Glutamatergic neuron (in vitro differentiated cells): ENCODE data around the gene TTC24. TPM values are rescaled to one million over a fixed set of nuclear protein-coding genes. Genes with fewer than 3 reads are reported as not detected.
A peak's percentile ranks its signal among the peaks of the same experiment; 100 is the strongest.

ENCODE experiments used
- DNase-seq: peaks from one replicate; pipeline ENCODE4 v3.0.0; 2022
- H3K27ac Mint-ChIP-seq: one replicate; pipeline ENCODE4 v1.8.0; 2020; ENCODE audit warnings: mild to moderate bottlenecking, mixed read lengths, inconsistent platforms; ENCODE audit not compliant: unreplicated experiment
- H3K27me3 Mint-ChIP-seq: one replicate; pipeline ENCODE4 v1.8.0; 2020; ENCODE audit warnings: mild to moderate bottlenecking, moderate library complexity, mixed read lengths, inconsistent platforms; ENCODE audit not compliant: unreplicated experiment
- H3K36me3 Mint-ChIP-seq: one replicate; pipeline ENCODE4 v1.8.0; 2020; ENCODE audit warnings: mild to moderate bottlenecking, mixed read lengths, inconsistent platforms; ENCODE audit not compliant: unreplicated experiment
- H3K4me1 Mint-ChIP-seq: one replicate; pipeline ENCODE4 v1.8.0; 2020; ENCODE audit warnings: mild to moderate bottlenecking, low read depth, mixed read lengths, inconsistent platforms; ENCODE audit not compliant: unreplicated experiment
- H3K4me3 Mint-ChIP-seq: one replicate; pipeline ENCODE4 v1.8.0; 2020; ENCODE audit warnings: mild to moderate bottlenecking, mixed read lengths, inconsistent platforms; ENCODE audit not compliant: unreplicated experiment
- H3K9me3 Mint-ChIP-seq: one replicate; pipeline ENCODE4 v1.8.0; 2020; ENCODE audit warnings: mild to moderate bottlenecking, moderate library complexity, mixed read lengths, inconsistent platforms; ENCODE audit not compliant: unreplicated experiment
- total RNA-seq: library from RNA; stranded (reverse); fragmentation: NEBNext Ultra II Directional; extraction: Animal tissue kit (Norgen Biotek cat#: 25700); gene quantifications from one replicate; pipeline ENCODE4 v1.2.1, GENCODE V29; 2021; ENCODE audit not compliant: unreplicated experiment
- TF ChIP-seq, protein P1 (sequence below): fragments of 200-600 bp; sonication (generic); IDR thresholded peaks from one replicate; pipeline ENCODE4 v1.5.0; 2021; ENCODE audit not compliant: partially characterized antibody, unreplicated experiment

Gene TTC24
- total RNA-seq, 1 donor from 2014 or later = not detected

- Mint-ChIP-seq H3K9me3 (peaks cover 9% of the 10 kb centered on the region), H3K4me3 (no peak overlapping the region), H3K27ac (no peak overlapping the region), H3K36me3 (no peaks in the 10 kb centered on the region), H3K27me3 (peaks cover 11% of the 10 kb centered on the region), H3K4me1 (peaks cover 9% of the 10 kb centered on the region)
- TF ChIP-seq, protein P1, sequence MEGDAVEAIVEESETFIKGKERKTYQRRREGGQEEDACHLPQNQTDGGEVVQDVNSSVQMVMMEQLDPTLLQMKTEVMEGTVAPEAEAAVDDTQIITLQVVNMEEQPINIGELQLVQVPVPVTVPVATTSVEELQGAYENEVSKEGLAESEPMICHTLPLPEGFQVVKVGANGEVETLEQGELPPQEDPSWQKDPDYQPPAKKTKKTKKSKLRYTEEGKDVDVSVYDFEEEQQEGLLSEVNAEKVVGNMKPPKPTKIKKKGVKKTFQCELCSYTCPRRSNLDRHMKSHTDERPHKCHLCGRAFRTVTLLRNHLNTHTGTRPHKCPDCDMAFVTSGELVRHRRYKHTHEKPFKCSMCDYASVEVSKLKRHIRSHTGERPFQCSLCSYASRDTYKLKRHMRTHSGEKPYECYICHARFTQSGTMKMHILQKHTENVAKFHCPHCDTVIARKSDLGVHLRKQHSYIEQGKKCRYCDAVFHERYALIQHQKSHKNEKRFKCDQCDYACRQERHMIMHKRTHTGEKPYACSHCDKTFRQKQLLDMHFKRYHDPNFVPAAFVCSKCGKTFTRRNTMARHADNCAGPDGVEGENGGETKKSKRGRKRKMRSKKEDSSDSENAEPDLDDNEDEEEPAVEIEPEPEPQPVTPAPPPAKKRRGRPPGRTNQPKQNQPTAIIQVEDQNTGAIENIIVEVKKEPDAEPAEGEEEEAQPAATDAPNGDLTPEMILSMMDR = no peak
- no peak for DNase-seq
These were observed 19.4 kb downstream of the TTC24 start for GRCh38 chr1:156598731-156599432.

GRCh38 chr1:156599811-156600210 lies 20.3 kb downstream of the TTC24 start:
- DNase-seq = no peak
- no peaks in the 10 kb centered on the region for H3K36me3 Mint-ChIP-seq
- H3K4me3 Mint-ChIP-seq = no peak overlapping the region
- TF ChIP-seq, protein P1 = no peak
- H3K27me3 Mint-ChIP-seq = peaks cover 11% of the 10 kb centered on the region
- H3K4me1 Mint-ChIP-seq = peaks cover 9% of the 10 kb centered on the region
- H3K9me3 Mint-ChIP-seq = peaks cover 9% of the 10 kb centered on the region
- H3K27ac Mint-ChIP-seq = no peak overlapping the region

GRCh38 chr1:156600733-156601121 lies 21.2 kb downstream of the TTC24 start:
- TF ChIP-seq, protein P1 = no peak
- DNase-seq = no peak
- Mint-ChIP-seq H3K4me1 (peaks cover 9% of the 10 kb centered on the region), H3K27me3 (peaks cover 5% of the 10 kb centered on the region), H3K9me3 (peaks cover 6% of the 10 kb centered on the region), H3K4me3 (peak overlapping the region; percentile 100), H3K36me3 (no peaks in the 10 kb centered on the region), H3K27ac (peak overlapping the region; percentile 95)

GRCh38 chr1:156601122-156601830 lies 21.8 kb downstream of the TTC24 start, which contains the start of gene GPATCH4:
Gene GPATCH4 (minus strand): TSS chr1:156601479.
- H3K4me3 Mint-ChIP-seq = peak within 1 kb of the TSS; percentile 100
- TF ChIP-seq, protein P1 = no peak
- peaks cover 5% of the 10 kb centered on the region for H3K27me3 Mint-ChIP-seq
- peak; percentile 75 for DNase-seq
- no peaks in the 10 kb centered on the region for H3K36me3 Mint-ChIP-seq
- H3K27ac Mint-ChIP-seq = peak within 1 kb of the TSS; percentile 95
- H3K4me1 Mint-ChIP-seq = peaks cover 9% of the 10 kb centered on the region
- H3K9me3 Mint-ChIP-seq = peaks cover 6% of the 10 kb centered on the region

DNA sequence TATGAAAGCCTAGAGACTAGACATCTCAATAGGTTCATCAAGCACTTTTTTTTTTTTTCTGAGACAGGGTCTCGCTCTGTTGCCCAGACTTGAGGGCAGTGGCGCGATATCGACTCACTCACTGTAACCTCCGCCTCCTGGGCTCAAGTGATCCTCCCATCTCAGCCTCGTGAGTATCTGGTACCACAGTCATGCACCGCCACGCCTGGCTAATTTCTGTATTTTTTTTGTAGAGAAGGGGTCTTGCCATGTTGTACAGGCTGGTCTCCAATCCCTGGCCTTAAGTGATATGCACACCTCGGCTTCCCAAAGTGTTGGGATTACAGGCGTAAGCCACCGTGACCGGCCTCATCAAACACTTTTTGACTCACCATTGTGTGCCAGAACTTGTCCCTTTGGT lies 22.4 kb downstream of the TTC24 start:
- Mint-ChIP-seq H3K4me1 (peaks cover 9% of the 10 kb centered on the region), H3K9me3 (peaks cover 6% of the 10 kb centered on the region), H3K27ac (peak overlapping the region; percentile 95), H3K36me3 (no peaks in the 10 kb centered on the region), H3K4me3 (peak overlapping the region; percentile 100), H3K27me3 (peaks cover 4% of the 10 kb centered on the region)
- DNase-seq = no peak
- TF ChIP-seq, protein P1 = no peak
